Measurements from ENCODE around the gene ADARB2.

Gene ADARB2

GRCh38 chr10:1206101-1206500, 531.2 kb downstream of the ADARB2 start:
- DNase-seq (ENCODE audit: insufficient read length, low spot score) (no peak), FAIRE-seq (no peak)

- no peak for FAIRE-seq
- DNase-seq (ENCODE audit: insufficient read length, low spot score), result no peak
Measured at GRCh38 chr10:1205450-1206030, 531.8 kb downstream of the ADARB2 start.

- FAIRE-seq (no peak), DNase-seq (ENCODE audit: insufficient read length, low spot score) (no peak)
Measured at GRCh38 chr10:1204434-1205326, 532.6 kb downstream of the ADARB2 start.

GRCh38 chr10:1203704-1204103, 533.6 kb downstream of the ADARB2 start:
- no peak for FAIRE-seq
- DNase-seq (ENCODE audit: insufficient read length, low spot score), result no peak

GRCh38 chr10:1203216-1203615, 534.1 kb downstream of the ADARB2 start:
- no peak for FAIRE-seq
- DNase-seq (ENCODE audit: insufficient read length, low spot score), result no peak

GRCh38 chr10:1202343-1202742, 535.0 kb downstream of the ADARB2 start:
- DNase-seq (ENCODE audit: insufficient read length, low spot score) (no peak), FAIRE-seq (no peak)

- DNase-seq (ENCODE audit: insufficient read length, low spot score), result no peak
- no peak for FAIRE-seq
Measured at GRCh38 chr10:1200866-1201807, 536.2 kb downstream of the ADARB2 start.

GRCh38 chr10:1199897-1200721, 537.2 kb downstream of the ADARB2 start:
- DNase-seq (ENCODE audit: insufficient read length, low spot score) (no peak), FAIRE-seq (no peak)

GRCh38 chr10:1199345-1199673, 538.0 kb downstream of the ADARB2 start:
- DNase-seq (ENCODE audit: insufficient read length, low spot score), result no peak
- FAIRE-seq, result no peak

GRCh38 chr10:1198453-1199344, 538.6 kb downstream of the ADARB2 start:
- DNase-seq (ENCODE audit: insufficient read length, low spot score), result no peak
- no peak for FAIRE-seq

GRCh38 chr10:1197384-1197783, 539.9 kb downstream of the ADARB2 start:
- FAIRE-seq (no peak), DNase-seq (ENCODE audit: insufficient read length, low spot score) (no peak)

- FAIRE-seq (no peak), DNase-seq (ENCODE audit: insufficient read length, low spot score) (no peak)
Measured at GRCh38 chr10:1196656-1197055, 540.7 kb downstream of the ADARB2 start.

GRCh38 chr10:1195828-1196227, 541.5 kb downstream of the ADARB2 start:
- FAIRE-seq, result no peak
- DNase-seq (ENCODE audit: insufficient read length, low spot score), result no peak

GRCh38 chr10:1194161-1194560, 543.2 kb downstream of the ADARB2 start:
- DNase-seq (ENCODE audit: insufficient read length, low spot score), result no peak
- no peak for FAIRE-seq

GRCh38 chr10:1193561-1193960, 543.8 kb downstream of the ADARB2 start:
- DNase-seq (ENCODE audit: insufficient read length, low spot score), result no peak
- FAIRE-seq, result no peak

GRCh38 chr10:1191752-1192151, 545.6 kb downstream of the ADARB2 start:
- no peak for FAIRE-seq

GRCh38 chr10:1190791-1191490, 546.4 kb downstream of the ADARB2 start:
- FAIRE-seq (no peak), DNase-seq (ENCODE audit: insufficient read length, low spot score) (no peak)

More at GRCh38 chr10:1191752-1192151, 545.6 kb downstream of the ADARB2 start:
- DNase-seq (ENCODE audit: insufficient read length, low spot score), result no peak

GRCh38 chr10:1190052-1190395, 547.3 kb downstream of the ADARB2 start:
- no peak for FAIRE-seq
- DNase-seq (ENCODE audit: insufficient read length, low spot score), result no peak
